ENCODE results near the gene PLCH1.

- TF ChIP-seq CTCF (conservative IDR thresholded peaks at IDR 0.05) (no peak), EZH2 (IDR thresholded peaks at IDR 0.05; ENCODE audit: low read depth) (no peak)
Measured at GRCh38 chr3:155386919-155387318, 358.0 kb downstream of the PLCH1 start.
